ENCODE results near the gene TULP1.

TULP1 gene

GRCh38 chr6:35496841-35497570 lies 15.7 kb downstream of the TULP1 start, which contains the start of gene TEAD3:
Gene TEAD3 (minus strand): TSS chr6:35497079.
- peak within 1 kb of the TSS; percentile 79 for H3K4me3 Mint-ChIP-seq
- peaks cover 7% of the 10 kb centered on the region for H3K4me1 Mint-ChIP-seq (ENCODE audit: low read depth)
- H3K27me3 Mint-ChIP-seq (ENCODE audit: low read depth), result peaks cover 67% of the 10 kb centered on the region
- no peaks in the 10 kb centered on the region for H3K36me3 Mint-ChIP-seq (ENCODE audit: low read depth)
- no peaks in the 10 kb centered on the region for H3K9me3 Mint-ChIP-seq
- H3K27ac Mint-ChIP-seq, result peak within 1 kb of the TSS; percentile 42

- peaks cover 63% of the 10 kb centered on the region for H3K27me3 Mint-ChIP-seq (ENCODE audit: low read depth)
- H3K4me1 Mint-ChIP-seq (ENCODE audit: low read depth), result peaks cover 7% of the 10 kb centered on the region
- H3K4me3 Mint-ChIP-seq, result peak overlapping the region; percentile 54
- peak overlapping the region; percentile 42 for H3K27ac Mint-ChIP-seq
- H3K36me3 Mint-ChIP-seq (ENCODE audit: low read depth), result no peaks in the 10 kb centered on the region
- no peaks in the 10 kb centered on the region for H3K9me3 Mint-ChIP-seq
Observed at GRCh38 chr6:35496036-35496840, 16.5 kb downstream of the TULP1 start.

GRCh38 chr6:35495258-35496035 lies 17.2 kb downstream of the TULP1 start:
- peaks cover 7% of the 10 kb centered on the region for H3K4me1 Mint-ChIP-seq (ENCODE audit: low read depth)
- H3K27ac Mint-ChIP-seq, result no peak overlapping the region
- peak overlapping the region; percentile 69 for H3K4me3 Mint-ChIP-seq
- H3K36me3 Mint-ChIP-seq (ENCODE audit: low read depth), result no peaks in the 10 kb centered on the region
- no peaks in the 10 kb centered on the region for H3K9me3 Mint-ChIP-seq
- H3K27me3 Mint-ChIP-seq (ENCODE audit: low read depth), result peaks cover 61% of the 10 kb centered on the region

- Mint-ChIP-seq H3K27me3 (ENCODE audit: low read depth) (peaks cover 48% of the 10 kb centered on the region), H3K4me3 (no peak overlapping the region), H3K27ac (no peak overlapping the region), H3K9me3 (no peaks in the 10 kb centered on the region), H3K36me3 (ENCODE audit: low read depth) (no peaks in the 10 kb centered on the region), H3K4me1 (ENCODE audit: low read depth) (peaks cover 7% of the 10 kb centered on the region)
Observed at GRCh38 chr6:35494161-35494563, 18.5 kb downstream of the TULP1 start.

- Mint-ChIP-seq H3K9me3 (no peaks in the 10 kb centered on the region), H3K27ac (no peak overlapping the region)
Observed at GRCh38 chr6:35493307-35493983, 19.3 kb downstream of the TULP1 start.

GRCh38 chr6:35492974-35493284 lies 19.8 kb downstream of the TULP1 start:
- Mint-ChIP-seq H3K9me3 (no peaks in the 10 kb centered on the region), H3K4me1 (ENCODE audit: low read depth) (peaks cover 7% of the 10 kb centered on the region), H3K4me3 (no peak overlapping the region), H3K36me3 (ENCODE audit: low read depth) (no peaks in the 10 kb centered on the region), H3K27ac (no peak overlapping the region), H3K27me3 (ENCODE audit: low read depth) (peaks cover 36% of the 10 kb centered on the region)

More at GRCh38 chr6:35493307-35493983, 19.3 kb downstream of the TULP1 start:
- Mint-ChIP-seq H3K4me3 (no peak overlapping the region), H3K4me1 (ENCODE audit: low read depth) (peaks cover 4% of the 10 kb centered on the region), H3K27me3 (ENCODE audit: low read depth) (peaks cover 41% of the 10 kb centered on the region), H3K36me3 (ENCODE audit: low read depth) (no peaks in the 10 kb centered on the region)

- no peaks in the 10 kb centered on the region for H3K9me3 Mint-ChIP-seq
- no peaks in the 10 kb centered on the region for H3K36me3 Mint-ChIP-seq (ENCODE audit: low read depth)
- no peak overlapping the region for H3K27ac Mint-ChIP-seq
- no peak overlapping the region for H3K4me3 Mint-ChIP-seq
- H3K4me1 Mint-ChIP-seq (ENCODE audit: low read depth), result peaks cover 11% of the 10 kb centered on the region
- peaks cover 33% of the 10 kb centered on the region for H3K27me3 Mint-ChIP-seq (ENCODE audit: low read depth)
Observed at GRCh38 chr6:35492258-35492973, 20.3 kb downstream of the TULP1 start.

- Mint-ChIP-seq H3K36me3 (ENCODE audit: low read depth) (no peaks in the 10 kb centered on the region), H3K27ac (no peak overlapping the region), H3K4me3 (no peak overlapping the region), H3K9me3 (no peaks in the 10 kb centered on the region), H3K4me1 (ENCODE audit: low read depth) (peaks cover 11% of the 10 kb centered on the region), H3K27me3 (ENCODE audit: low read depth) (peaks cover 33% of the 10 kb centered on the region)
Observed at GRCh38 chr6:35491558-35492257, 21.0 kb downstream of the TULP1 start.

- H3K9me3 Mint-ChIP-seq, result no peaks in the 10 kb centered on the region
- H3K36me3 Mint-ChIP-seq (ENCODE audit: low read depth), result no peaks in the 10 kb centered on the region
- H3K27ac Mint-ChIP-seq, result no peak overlapping the region
Observed at GRCh38 chr6:35490821-35491557, 21.7 kb downstream of the TULP1 start.

GRCh38 chr6:35489995-35490791 lies 22.5 kb downstream of the TULP1 start:
- Mint-ChIP-seq H3K4me1 (ENCODE audit: low read depth) (peaks cover 11% of the 10 kb centered on the region), H3K36me3 (ENCODE audit: low read depth) (no peaks in the 10 kb centered on the region), H3K27ac (no peak overlapping the region), H3K27me3 (ENCODE audit: low read depth) (peaks cover 24% of the 10 kb centered on the region), H3K9me3 (no peaks in the 10 kb centered on the region), H3K4me3 (no peak overlapping the region)

More at GRCh38 chr6:35490821-35491557, 21.7 kb downstream of the TULP1 start:
- peaks cover 11% of the 10 kb centered on the region for H3K4me1 Mint-ChIP-seq (ENCODE audit: low read depth)
- H3K27me3 Mint-ChIP-seq (ENCODE audit: low read depth), result peaks cover 32% of the 10 kb centered on the region
- H3K4me3 Mint-ChIP-seq, result no peak overlapping the region

GRCh38 chr6:35489066-35489465 lies 23.6 kb downstream of the TULP1 start:
- Mint-ChIP-seq H3K9me3 (no peaks in the 10 kb centered on the region), H3K27me3 (ENCODE audit: low read depth) (peaks cover 18% of the 10 kb centered on the region), H3K4me3 (no peak overlapping the region), H3K4me1 (ENCODE audit: low read depth) (peaks cover 10% of the 10 kb centered on the region), H3K27ac (no peak overlapping the region), H3K36me3 (ENCODE audit: low read depth) (no peaks in the 10 kb centered on the region)

GRCh38 chr6:35488517-35488862 lies 24.2 kb downstream of the TULP1 start:
- Mint-ChIP-seq H3K36me3 (ENCODE audit: low read depth) (no peaks in the 10 kb centered on the region), H3K4me1 (ENCODE audit: low read depth) (peaks cover 8% of the 10 kb centered on the region), H3K4me3 (no peak overlapping the region), H3K27me3 (ENCODE audit: low read depth) (peaks cover 15% of the 10 kb centered on the region), H3K27ac (no peak overlapping the region), H3K9me3 (no peaks in the 10 kb centered on the region)
